Raji (cell line): ENCODE results near the gene CATSPER3.

Experiments
- POLR2A ChIP-seq: IDR thresholded peaks from 2 replicates; pipeline ENCODE4 v1.6.1; 2011; ENCODE audit warnings: low read depth, low read length, control low read depth; ENCODE audit not compliant: insufficient read depth

CATSPER3 gene

GRCh38 chr5:135018457-135018856 is 50.8 kb downstream of the CATSPER3 start:
- TF ChIP-seq POLR2A, result no peak

GRCh38 chr5:135019314-135019713 is 51.6 kb downstream of the CATSPER3 start:
- TF ChIP-seq POLR2A, result no peak

GRCh38 chr5:135020111-135020895 is 52.6 kb downstream of the CATSPER3 start:
- no peak for TF ChIP-seq POLR2A

GRCh38 chr5:135024956-135025729 is 57.4 kb downstream of the CATSPER3 start:
- no peak for TF ChIP-seq POLR2A

GRCh38 chr5:135025730-135026644 is 58.3 kb downstream of the CATSPER3 start:
- TF ChIP-seq POLR2A, result no peak

- no peak for TF ChIP-seq POLR2A
These were observed 59.0 kb downstream of the CATSPER3 start for GRCh38 chr5:135026645-135027265.

GRCh38 chr5:135027266-135027696 is 59.6 kb downstream of the CATSPER3 start:
- no peak for TF ChIP-seq POLR2A

- TF ChIP-seq POLR2A, result no peak
These were observed 60.2 kb downstream of the CATSPER3 start for GRCh38 chr5:135027697-135028615.

GRCh38 chr5:135028791-135029476 is 61.2 kb downstream of the CATSPER3 start:
- no peak for TF ChIP-seq POLR2A

GRCh38 chr5:135029477-135030122 is 61.9 kb downstream of the CATSPER3 start:
- TF ChIP-seq POLR2A, result no peak

- TF ChIP-seq POLR2A, result no peak
These were observed 62.6 kb downstream of the CATSPER3 start for GRCh38 chr5:135030123-135030955.
